ENCODE measurements around the gene SEC61B. TPM values are rescaled to one million over a fixed set of nuclear protein-coding genes. Genes with fewer than 3 reads are reported as not detected.

Gene SEC61B
- total and polyA plus RNA-seq, 2 donors from 2014 or later = 118 to 328 TPM

- no peaks in the 10 kb centered on the region for H3K4me1 ChIP-seq (ENCODE audit: control insufficient read depth in 2 of 3, insufficient read depth in 2 of 3, low read depth in 1 of 3, low read length in 3 of 3)
- H3K27ac ChIP-seq (ENCODE audit: low read depth in 2 of 2, low read length in 2 of 2) = no peak overlapping the region
- no peak overlapping the region for H3K9ac ChIP-seq (ENCODE audit: low read length in 3 of 3)
- intact Hi-C loops (cut with DNase I) = no loop called here
- FAIRE-seq (no peak), DNase-seq (no peak)
- TF ChIP-seq CTCF (IDR thresholded peaks at IDR 0.05; ENCODE audit: borderline replicate concordance, extremely low read depth, insufficient read depth) = no peak
- no peak overlapping the region for H3K4me3 ChIP-seq (ENCODE audit: low read length in 3 of 3)
- no peaks in the 10 kb centered on the region for H3K9me3 ChIP-seq (ENCODE audit: control insufficient read depth in 2 of 3, insufficient read depth in 1 of 3, low read length in 3 of 3)
- H3K36me3 ChIP-seq (ENCODE audit: control insufficient read depth in 2 of 3, insufficient read depth in 3 of 3, low read length in 3 of 3) = peaks cover 5 to 21% (median 13%) of the 10 kb centered on the region in 3 donors
- H3K27me3 ChIP-seq (ENCODE audit: control insufficient read depth, insufficient read depth, low read length) = no peaks in the 10 kb centered on the region
These were observed 12.5 kb downstream of the SEC61B start for GRCh38 chr9:99234618-99235017.

- no peak overlapping the region for H3K27ac ChIP-seq (ENCODE audit: low read depth in 2 of 2, low read length in 2 of 2)
- FAIRE-seq (no peak), DNase-seq (no peak)
- peaks cover 5 to 21% (median 13%) of the 10 kb centered on the region in 3 donors for H3K36me3 ChIP-seq (ENCODE audit: control insufficient read depth in 2 of 3, insufficient read depth in 3 of 3, low read length in 3 of 3)
- H3K4me3 ChIP-seq (ENCODE audit: low read length in 3 of 3) = no peak overlapping the region
- no peaks in the 10 kb centered on the region for H3K27me3 ChIP-seq (ENCODE audit: control insufficient read depth, insufficient read depth, low read length)
- intact Hi-C loops (cut with DNase I) = no loop called here
- TF ChIP-seq CTCF (IDR thresholded peaks at IDR 0.05; ENCODE audit: borderline replicate concordance, extremely low read depth, insufficient read depth) = no peak
- H3K9ac ChIP-seq (ENCODE audit: low read length in 3 of 3) = no peak overlapping the region
- no peaks in the 10 kb centered on the region for H3K9me3 ChIP-seq (ENCODE audit: control insufficient read depth in 2 of 3, insufficient read depth in 1 of 3, low read length in 3 of 3)
- H3K4me1 ChIP-seq (ENCODE audit: control insufficient read depth in 2 of 3, insufficient read depth in 2 of 3, low read depth in 1 of 3, low read length in 3 of 3) = no peaks in the 10 kb centered on the region
These were observed 13.0 kb downstream of the SEC61B start for GRCh38 chr9:99235069-99235468.

GRCh38 chr9:99235926-99236634 is 14.0 kb downstream of the SEC61B start:
- H3K27ac ChIP-seq (ENCODE audit: low read depth in 2 of 2, low read length in 2 of 2) = no peak overlapping the region
- H3K4me1 ChIP-seq (ENCODE audit: control insufficient read depth in 2 of 3, insufficient read depth in 2 of 3, low read depth in 1 of 3, low read length in 3 of 3) = no peaks in the 10 kb centered on the region
- intact Hi-C loops (cut with DNase I) = no loop called here
- no peak overlapping the region for H3K9ac ChIP-seq (ENCODE audit: low read length in 3 of 3)
- peaks cover 2 to 11% (median 10%) of the 10 kb centered on the region in 3 donors for H3K36me3 ChIP-seq (ENCODE audit: control insufficient read depth in 2 of 3, insufficient read depth in 3 of 3, low read length in 3 of 3)
- H3K4me3 ChIP-seq (ENCODE audit: low read length in 3 of 3) = no peak overlapping the region
- no peaks in the 10 kb centered on the region for H3K9me3 ChIP-seq (ENCODE audit: control insufficient read depth in 2 of 3, insufficient read depth in 1 of 3, low read length in 3 of 3)
- FAIRE-seq = no peak
- DNase-seq = no peak
- H3K27me3 ChIP-seq (ENCODE audit: control insufficient read depth, insufficient read depth, low read length) = no peaks in the 10 kb centered on the region
- TF ChIP-seq CTCF (IDR thresholded peaks at IDR 0.05; ENCODE audit: borderline replicate concordance, extremely low read depth, insufficient read depth) = no peak
